ENCODE data around the gene ZNF451.

DNA sequence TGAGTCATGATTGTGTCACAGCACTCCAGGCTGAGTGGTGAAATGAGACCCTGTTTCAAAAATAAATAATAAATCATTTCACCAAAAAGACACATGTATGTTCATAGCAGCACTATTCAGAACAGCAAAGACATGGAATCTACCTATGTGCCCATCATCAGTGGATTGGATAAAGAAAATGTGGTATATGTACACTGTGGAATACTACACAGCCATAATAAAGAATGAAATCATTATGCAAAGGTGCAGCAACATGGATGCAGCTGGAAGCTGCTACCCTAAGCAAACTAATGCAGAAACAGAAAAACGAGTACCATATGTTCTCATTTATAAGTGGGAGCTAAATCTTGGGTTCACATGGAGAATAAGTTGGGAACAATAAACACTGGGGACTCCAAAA, 33.1 kb downstream of the ZNF451 start:
- TF ChIP-seq, protein P1, sequence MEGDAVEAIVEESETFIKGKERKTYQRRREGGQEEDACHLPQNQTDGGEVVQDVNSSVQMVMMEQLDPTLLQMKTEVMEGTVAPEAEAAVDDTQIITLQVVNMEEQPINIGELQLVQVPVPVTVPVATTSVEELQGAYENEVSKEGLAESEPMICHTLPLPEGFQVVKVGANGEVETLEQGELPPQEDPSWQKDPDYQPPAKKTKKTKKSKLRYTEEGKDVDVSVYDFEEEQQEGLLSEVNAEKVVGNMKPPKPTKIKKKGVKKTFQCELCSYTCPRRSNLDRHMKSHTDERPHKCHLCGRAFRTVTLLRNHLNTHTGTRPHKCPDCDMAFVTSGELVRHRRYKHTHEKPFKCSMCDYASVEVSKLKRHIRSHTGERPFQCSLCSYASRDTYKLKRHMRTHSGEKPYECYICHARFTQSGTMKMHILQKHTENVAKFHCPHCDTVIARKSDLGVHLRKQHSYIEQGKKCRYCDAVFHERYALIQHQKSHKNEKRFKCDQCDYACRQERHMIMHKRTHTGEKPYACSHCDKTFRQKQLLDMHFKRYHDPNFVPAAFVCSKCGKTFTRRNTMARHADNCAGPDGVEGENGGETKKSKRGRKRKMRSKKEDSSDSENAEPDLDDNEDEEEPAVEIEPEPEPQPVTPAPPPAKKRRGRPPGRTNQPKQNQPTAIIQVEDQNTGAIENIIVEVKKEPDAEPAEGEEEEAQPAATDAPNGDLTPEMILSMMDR (IDR thresholded peaks at IDR 0.05; ENCODE audit: insufficient read depth, low read length, poor library complexity, severe bottlenecking) = no peak
- TF ChIP-seq EZH2phosphoT487 (conservative IDR thresholded peaks at IDR 0.05; ENCODE audit: low read length) = no peak

All from SU-DHL-6 (cell line).